H7 (cell line): ENCODE data around the gene ALDH7A1. TPM values are rescaled to one million over a fixed set of nuclear protein-coding genes. Genes with fewer than 3 reads are reported as not detected.
A peak's percentile ranks its signal among the peaks of the same experiment; 100 is the strongest.

Experiments used
- DNase-seq: peaks from one replicate; pipeline ENCODE4 v3.0.0; 2012
- H3K27me3 ChIP-seq: 2 replicates; pipeline ENCODE4 v1.6.0; 2011; ENCODE audit warnings: mild to moderate bottlenecking, low read length; ENCODE audit not compliant: control insufficient read depth, insufficient read depth
- H3K36me3 ChIP-seq: replicated peaks from 2 replicates; pipeline ENCODE4 v1.5.1; 2011; ENCODE audit warnings: low read length; ENCODE audit not compliant: control insufficient read depth, insufficient read depth
- H3K4me3 ChIP-seq: 2 replicates; pipeline ENCODE4 v1.5.1; 2011; ENCODE audit warnings: low read depth, mild to moderate bottlenecking, control low read depth, low read length, moderate library complexity; ENCODE audit not compliant: insufficient read depth
- total RNA-seq: library from RNA; depleted of rRNA; stranded (reverse); fragments of >200 nt; shearing (Covaris generic); gene quantifications from 2 replicates; pipeline ENCODE4 v1.2.3, GENCODE V29; 2014

Gene ALDH7A1
- total RNA-seq, 1 experiment from 2014 or later, result 60.6 TPM

- no peak for DNase-seq
These were observed 80.4 kb downstream of the ALDH7A1 start for GRCh38 chr5:126514558-126515141.

GRCh38 chr5:126514131-126514557 is 80.9 kb downstream of the ALDH7A1 start:
- Histone ChIP-seq H3K4me3 (no peak overlapping the region), H3K36me3 (no peaks in the 10 kb centered on the region), H3K27me3 (no peaks in the 10 kb centered on the region)
- DNase-seq, result no peak

More at GRCh38 chr5:126514558-126515141, 80.4 kb downstream of the ALDH7A1 start:
- no peak overlapping the region for H3K4me3 ChIP-seq
- no peaks in the 10 kb centered on the region for H3K36me3 ChIP-seq
- no peaks in the 10 kb centered on the region for H3K27me3 ChIP-seq

- Histone ChIP-seq H3K4me3 (no peak overlapping the region), H3K27me3 (no peaks in the 10 kb centered on the region), H3K36me3 (no peaks in the 10 kb centered on the region)
- no peak for DNase-seq
These were observed 81.3 kb downstream of the ALDH7A1 start for GRCh38 chr5:126513703-126514102.

GRCh38 chr5:126513302-126513701 is 81.7 kb downstream of the ALDH7A1 start:
- Histone ChIP-seq H3K4me3 (no peak overlapping the region), H3K36me3 (no peaks in the 10 kb centered on the region), H3K27me3 (no peaks in the 10 kb centered on the region)
- no peak for DNase-seq

GRCh38 chr5:126512451-126512850 is 82.6 kb downstream of the ALDH7A1 start:
- Histone ChIP-seq H3K4me3 (no peak overlapping the region), H3K27me3 (no peaks in the 10 kb centered on the region), H3K36me3 (no peaks in the 10 kb centered on the region)
- no peak for DNase-seq

GRCh38 chr5:126511961-126512360 is 83.1 kb downstream of the ALDH7A1 start:
- Histone ChIP-seq H3K4me3 (no peak overlapping the region), H3K27me3 (no peaks in the 10 kb centered on the region), H3K36me3 (no peaks in the 10 kb centered on the region)
- DNase-seq, result no peak

GRCh38 chr5:126509339-126509738 is 85.7 kb downstream of the ALDH7A1 start:
- no peak for DNase-seq
- Histone ChIP-seq H3K36me3 (no peaks in the 10 kb centered on the region), H3K4me3 (no peak overlapping the region), H3K27me3 (no peaks in the 10 kb centered on the region)

GRCh38 chr5:126508962-126509279 is 86.1 kb downstream of the ALDH7A1 start:
- no peak overlapping the region for H3K4me3 ChIP-seq
- DNase-seq, result no peak
- H3K36me3 ChIP-seq, result no peaks in the 10 kb centered on the region
- no peaks in the 10 kb centered on the region for H3K27me3 ChIP-seq

- no peak for DNase-seq
- Histone ChIP-seq H3K4me3 (no peak overlapping the region), H3K36me3 (no peaks in the 10 kb centered on the region), H3K27me3 (no peaks in the 10 kb centered on the region)
These were observed 86.6 kb downstream of the ALDH7A1 start for GRCh38 chr5:126508251-126508961.

- Histone ChIP-seq H3K36me3 (no peaks in the 10 kb centered on the region), H3K27me3 (no peaks in the 10 kb centered on the region), H3K4me3 (no peak overlapping the region)
- no peak for DNase-seq
These were observed 88.9 kb downstream of the ALDH7A1 start for GRCh38 chr5:126506079-126506478.

GRCh38 chr5:126503602-126504104 is 91.4 kb downstream of the ALDH7A1 start:
- Histone ChIP-seq H3K4me3 (no peak overlapping the region), H3K36me3 (no peaks in the 10 kb centered on the region), H3K27me3 (no peaks in the 10 kb centered on the region)
- no peak for DNase-seq

- Histone ChIP-seq H3K27me3 (no peaks in the 10 kb centered on the region), H3K4me3 (no peak overlapping the region), H3K36me3 (no peaks in the 10 kb centered on the region)
- DNase-seq, result no peak
These were observed 93.6 kb downstream of the ALDH7A1 start for GRCh38 chr5:126501448-126501847.

- Histone ChIP-seq H3K27me3 (no peaks in the 10 kb centered on the region), H3K36me3 (no peaks in the 10 kb centered on the region), H3K4me3 (no peak overlapping the region)
- DNase-seq, result peak; percentile 50
These were observed 95.1 kb downstream of the ALDH7A1 start for GRCh38 chr5:126499853-126500342.

GRCh38 chr5:126499278-126499677 is 95.7 kb downstream of the ALDH7A1 start:
- Histone ChIP-seq H3K27me3 (no peaks in the 10 kb centered on the region), H3K4me3 (no peak overlapping the region), H3K36me3 (no peaks in the 10 kb centered on the region)
- DNase-seq, result no peak

GRCh38 chr5:126497506-126497905 is 97.5 kb downstream of the ALDH7A1 start:
- no peaks in the 10 kb centered on the region for H3K27me3 ChIP-seq
- DNase-seq, result no peak
- H3K4me3 ChIP-seq, result no peak overlapping the region
- peaks cover 4% of the 10 kb centered on the region for H3K36me3 ChIP-seq
